Fibroblast of lung (primary cell): ENCODE measurements around the gene WDR89. TPM values are rescaled to one million over a fixed set of nuclear protein-coding genes. Genes with fewer than 3 reads are reported as not detected.

Experiments
- DNase-seq, 2 donors: peaks; one replicate each; pipeline versions ENCODE4 v3.0.0 to v3.0.0-alpha.2; 2010; ENCODE audit warnings: low read depth in 2 of 2
- H2AFZ ChIP-seq: 2 replicates; pipeline ENCODE4 v1.5.1; 2012; ENCODE audit warnings: low read length, control low read depth, inconsistent platforms
- H3K27ac ChIP-seq: 2 replicates; pipeline ENCODE4 v1.5.1; 2011; ENCODE audit warnings: low read length, control low read depth; ENCODE audit not compliant: insufficient read depth
- H3K27me3 ChIP-seq: 2 replicates; pipeline ENCODE4 v1.5.1; 2011; ENCODE audit warnings: mild to moderate bottlenecking, low read length; ENCODE audit not compliant: control insufficient read depth, insufficient read depth
- H3K36me3 ChIP-seq: 2 replicates; pipeline ENCODE4 v1.5.1; 2011; ENCODE audit warnings: low read length; ENCODE audit not compliant: control insufficient read depth, insufficient read depth
- H3K4me1 ChIP-seq: 2 replicates; pipeline ENCODE4 v1.5.1; 2011; ENCODE audit warnings: low read length; ENCODE audit not compliant: control insufficient read depth, insufficient read depth; ENCODE audit errors: extremely low read depth
- H3K4me2 ChIP-seq: 2 replicates; pipeline ENCODE4 v1.5.1; 2011; ENCODE audit warnings: low read length, control low read depth; ENCODE audit not compliant: insufficient read depth; ENCODE audit errors: extremely low read depth
- H3K4me3 ChIP-seq, 4 experiments: fragments of 200-600 bp in 1 of 4; sonication (generic) in 1 of 4; replicated peaks in 1 of 4; 2 replicates each; pipeline ENCODE4 v1.5.1; 2011 to 2016; ENCODE audit warnings: low read length in 4 of 4, low read depth in 3 of 4, mild to moderate bottlenecking in 3 of 4, control low read depth in 2 of 4, inconsistent platforms in 1 of 4, mixed read lengths in 1 of 4; ENCODE audit not compliant: insufficient read depth in 1 of 4; ENCODE audit errors: control extremely low read depth in 1 of 4
- H3K79me2 ChIP-seq: 2 replicates; pipeline ENCODE4 v1.5.1; 2012; ENCODE audit warnings: mild to moderate bottlenecking, low read length, inconsistent platforms; ENCODE audit not compliant: control insufficient read depth, insufficient read depth
- H3K9ac ChIP-seq: 2 replicates; pipeline ENCODE4 v1.5.1; 2011; ENCODE audit warnings: mild to moderate bottlenecking, low read length, control low read depth; ENCODE audit not compliant: insufficient read depth
- H3K9me3 ChIP-seq: 2 replicates; pipeline ENCODE4 v1.5.1; 2012; ENCODE audit warnings: low read depth, low read length; ENCODE audit not compliant: control insufficient read depth, insufficient read depth
- H4K20me1 ChIP-seq: 2 replicates; pipeline ENCODE4 v1.5.1; 2011; ENCODE audit warnings: low read length; ENCODE audit not compliant: control insufficient read depth, insufficient read depth; ENCODE audit errors: extremely low read depth
- EZH2 ChIP-seq: IDR thresholded peaks from 2 replicates; pipeline ENCODE4 v1.5.1; 2012; ENCODE audit warnings: low read length, control low read depth, mild to moderate bottlenecking; ENCODE audit errors: missing control alignments
- polyA plus RNA-seq, 2 donors: library from polyadenylated mRNA; depleted of rRNA in 1 of 2; stranded (reverse) in 1 of 2; unstranded in 1 of 2; fragments of >200 nt; gene quantifications; 2 replicates each; pipeline ENCODE4 v1.2.1, GENCODE V29; 2011 to 2012; ENCODE audit warnings: missing spikeins in 1 of 2
- total RNA-seq: library from RNA; depleted of rRNA; stranded (reverse); fragments of >200 nt; gene quantifications from 2 replicates; pipeline ENCODE4 v1.2.1, GENCODE V29; 2014
- TF ChIP-seq, protein P1 (sequence below), 2 donors: IDR thresholded peaks in 1 of 2; conservative IDR thresholded peaks in 1 of 2; 1 replicate in 1 of 2; 2 replicates in 1 of 2; pipeline ENCODE4 v1.5.1; 2011 to 2012; ENCODE audit warnings: low read length in 2 of 2, control low read depth in 1 of 2, inconsistent platforms in 1 of 2, low read depth in 1 of 2, mild to moderate bottlenecking in 1 of 2

The WDR89 gene
- total and polyA plus RNA-seq, 2 donors (not counting 1 experiment from before 2014, with no cell fraction given): 7.7 to 11.1 TPM

DNA sequence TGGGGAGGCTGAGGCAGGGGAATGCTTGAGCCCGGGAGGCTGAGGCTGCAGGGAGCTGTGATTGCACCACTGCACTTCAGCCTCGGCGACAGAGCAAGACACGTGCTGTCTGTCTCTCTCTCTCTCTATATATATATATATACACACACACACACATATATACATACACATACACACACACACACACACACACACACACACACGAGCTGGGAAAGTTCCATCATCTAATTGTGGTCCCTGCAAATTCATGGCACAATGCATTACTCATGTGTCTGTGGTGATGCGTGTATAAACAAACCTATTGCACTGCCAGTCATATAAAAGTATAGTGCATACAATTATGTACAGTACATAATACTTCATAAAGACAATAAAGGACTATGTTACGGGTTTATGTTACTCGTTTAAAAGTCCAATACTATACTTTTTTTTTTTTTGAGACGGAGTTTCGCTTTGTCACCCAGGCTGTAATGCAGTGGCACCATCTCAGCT lies 36.6 kb downstream of the WDR89 start:
- Histone ChIP-seq H3K4me2 (no peak overlapping the region), H2AFZ (no peak overlapping the region), H3K79me2 (no peaks in the 10 kb centered on the region), H3K4me3 (no peak overlapping the region), H4K20me1 (no peaks in the 10 kb centered on the region), H3K9ac (no peak overlapping the region), H3K27me3 (no peaks in the 10 kb centered on the region), H3K36me3 (no peaks in the 10 kb centered on the region), H3K27ac (no peak overlapping the region), H3K4me1 (no peaks in the 10 kb centered on the region), H3K9me3 (no peaks in the 10 kb centered on the region)
- DNase-seq: peak; percentile 5 to 7
- TF ChIP-seq, protein P1, sequence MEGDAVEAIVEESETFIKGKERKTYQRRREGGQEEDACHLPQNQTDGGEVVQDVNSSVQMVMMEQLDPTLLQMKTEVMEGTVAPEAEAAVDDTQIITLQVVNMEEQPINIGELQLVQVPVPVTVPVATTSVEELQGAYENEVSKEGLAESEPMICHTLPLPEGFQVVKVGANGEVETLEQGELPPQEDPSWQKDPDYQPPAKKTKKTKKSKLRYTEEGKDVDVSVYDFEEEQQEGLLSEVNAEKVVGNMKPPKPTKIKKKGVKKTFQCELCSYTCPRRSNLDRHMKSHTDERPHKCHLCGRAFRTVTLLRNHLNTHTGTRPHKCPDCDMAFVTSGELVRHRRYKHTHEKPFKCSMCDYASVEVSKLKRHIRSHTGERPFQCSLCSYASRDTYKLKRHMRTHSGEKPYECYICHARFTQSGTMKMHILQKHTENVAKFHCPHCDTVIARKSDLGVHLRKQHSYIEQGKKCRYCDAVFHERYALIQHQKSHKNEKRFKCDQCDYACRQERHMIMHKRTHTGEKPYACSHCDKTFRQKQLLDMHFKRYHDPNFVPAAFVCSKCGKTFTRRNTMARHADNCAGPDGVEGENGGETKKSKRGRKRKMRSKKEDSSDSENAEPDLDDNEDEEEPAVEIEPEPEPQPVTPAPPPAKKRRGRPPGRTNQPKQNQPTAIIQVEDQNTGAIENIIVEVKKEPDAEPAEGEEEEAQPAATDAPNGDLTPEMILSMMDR (conservative IDR thresholded peaks at IDR 0.05 in 1 of 2, IDR thresholded peaks at IDR 0.05 in 1 of 2; ENCODE audit: low read depth in 1 of 2, low read length in 2 of 2): no peak
- no peak for TF ChIP-seq EZH2

DNA sequence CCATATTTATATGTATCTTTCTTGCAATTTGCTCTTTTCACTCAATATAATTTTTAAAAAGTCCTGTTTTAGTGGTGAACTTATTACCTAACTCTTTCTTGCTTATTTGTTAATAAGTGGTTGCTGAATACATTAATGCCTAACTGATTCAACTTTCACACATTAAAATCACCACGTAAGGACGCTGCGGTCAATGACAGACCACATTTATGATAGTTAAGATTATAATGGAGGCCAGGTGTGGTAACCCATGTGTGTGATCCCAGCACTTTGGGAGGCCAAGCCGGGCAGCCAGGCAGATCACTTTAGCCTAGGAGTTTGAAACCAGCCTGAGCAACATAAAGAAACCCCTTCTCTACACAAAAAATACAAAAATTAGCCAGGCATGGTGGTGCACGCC lies 37.0 kb downstream of the WDR89 start:
- Histone ChIP-seq H3K27ac (no peak overlapping the region), H3K36me3 (no peaks in the 10 kb centered on the region), H4K20me1 (no peaks in the 10 kb centered on the region), H2AFZ (no peak overlapping the region), H3K79me2 (no peaks in the 10 kb centered on the region), H3K4me3 (no peak overlapping the region), H3K4me2 (no peak overlapping the region), H3K9me3 (no peaks in the 10 kb centered on the region), H3K9ac (no peak overlapping the region), H3K27me3 (no peaks in the 10 kb centered on the region), H3K4me1 (no peaks in the 10 kb centered on the region)
- TF ChIP-seq, protein P1 (conservative IDR thresholded peaks at IDR 0.05 in 1 of 2, IDR thresholded peaks at IDR 0.05 in 1 of 2; ENCODE audit: low read depth in 1 of 2, low read length in 2 of 2): no peak
- TF ChIP-seq EZH2: no peak
- no peak for DNase-seq

DNA sequence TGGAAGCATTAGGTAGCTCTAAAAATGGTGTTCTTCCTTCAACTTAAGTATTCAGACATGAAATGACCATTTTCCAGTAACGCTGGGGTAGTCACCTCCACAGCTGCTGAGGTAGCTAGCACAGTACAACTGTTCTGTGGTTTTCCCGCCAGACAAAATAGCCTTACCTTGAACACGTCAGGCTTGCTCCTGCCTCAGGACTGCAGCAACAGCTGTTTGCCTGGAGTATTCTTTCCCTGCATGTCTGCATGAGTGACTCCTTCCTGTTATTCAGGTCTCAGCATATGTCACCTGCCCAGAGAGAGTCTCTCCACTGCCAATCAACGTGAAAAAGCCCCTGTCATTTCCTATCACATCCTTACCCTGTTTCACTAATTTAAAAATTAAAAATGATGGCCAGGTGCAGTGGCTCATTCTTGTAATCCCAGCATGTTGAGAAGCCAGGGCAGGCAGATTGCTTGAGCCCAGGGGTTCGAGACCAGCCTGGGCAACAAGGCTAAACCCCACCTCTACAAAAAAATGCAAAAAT lies 37.9 kb downstream of the WDR89 start:
- Histone ChIP-seq H3K9ac (no peak overlapping the region), H3K9me3 (no peaks in the 10 kb centered on the region), H3K27me3 (no peaks in the 10 kb centered on the region), H3K4me1 (no peaks in the 10 kb centered on the region), H3K27ac (no peak overlapping the region), H3K79me2 (no peaks in the 10 kb centered on the region), H3K4me3 (no peak overlapping the region), H4K20me1 (no peaks in the 10 kb centered on the region), H3K4me2 (no peak overlapping the region), H2AFZ (no peak overlapping the region), H3K36me3 (no peaks in the 10 kb centered on the region)
- DNase-seq: no peak
- TF ChIP-seq, protein P1 (conservative IDR thresholded peaks at IDR 0.05 in 1 of 2, IDR thresholded peaks at IDR 0.05 in 1 of 2; ENCODE audit: low read depth in 1 of 2, low read length in 2 of 2): no peak
- TF ChIP-seq EZH2: no peak
